Neural progenitor cell (in vitro differentiated cells): ENCODE measurements around the gene OR4C13. TPM values are rescaled to one million over a fixed set of nuclear protein-coding genes. Genes with fewer than 3 reads are reported as not detected.
"Not testable (repeated sequence)": the region's sequence is repeated elsewhere in the genome, so short reads cannot be mapped to it uniquely, and the experiment has no call there.

Experiments used
- DNase-seq: peaks from one replicate; pipeline ENCODE4 v3.0.0-alpha.2; 2016; ENCODE audit warnings: low spot score
- H2AFZ ChIP-seq: fragments of 200-600 bp; sonication (generic); replicated peaks from 2 replicates; pipeline ENCODE4 v1.6.1; 2016; ENCODE audit warnings: antibody characterized with exemption
- H3F3A ChIP-seq: fragments of 200-600 bp; sonication (generic); 2 replicates; pipeline ENCODE4 v1.6.1; 2016; ENCODE audit warnings: antibody characterized with exemption, low read depth
- H3K27ac ChIP-seq: fragments of 200-600 bp; sonication (generic); 2 replicates; pipeline ENCODE4 v1.5.1; 2016; ENCODE audit warnings: mild to moderate bottlenecking
- H3K27me3 ChIP-seq: fragments of 200-600 bp; sonication (generic); 2 replicates; pipeline ENCODE4 v1.6.1; 2016; ENCODE audit warnings: mild to moderate bottlenecking, moderate library complexity
- H3K36me3 ChIP-seq: fragments of 200-600 bp; sonication (generic); 2 replicates; pipeline ENCODE4 v1.5.1; 2016
- H3K4me1 ChIP-seq: fragments of 200-600 bp; sonication (generic); 2 replicates; pipeline ENCODE4 v1.6.1; 2016; ENCODE audit warnings: mixed run types
- H3K4me2 ChIP-seq: fragments of 200-600 bp; sonication (generic); 2 replicates; pipeline ENCODE4 v1.6.1; 2016
- H3K4me3 ChIP-seq: fragments of 200-600 bp; sonication (generic); 2 replicates; pipeline ENCODE4 v1.5.1; 2016
- H3K79me2 ChIP-seq: fragments of 200-600 bp; sonication (generic); 2 replicates; pipeline ENCODE4 v1.6.1; 2016; ENCODE audit warnings: low read depth
- H3K9ac ChIP-seq: fragments of 200-600 bp; sonication (generic); 2 replicates; pipeline ENCODE4 v1.6.1; 2016
- H3K9me3 ChIP-seq: fragments of 200-600 bp; sonication (generic); 2 replicates; pipeline ENCODE4 v1.5.1; 2016; ENCODE audit warnings: low read depth
- H4K20me1 ChIP-seq: fragments of 200-600 bp; sonication (generic); 2 replicates; pipeline ENCODE4 v1.6.1; 2016; ENCODE audit warnings: low read depth
- H3K27ac Mint-ChIP-seq: 3 replicates; pipeline ENCODE4 v1.8.0; 2021; ENCODE audit warnings: mixed read lengths
- H3K27me3 Mint-ChIP-seq: 2 replicates; pipeline ENCODE4 v1.8.0; 2022; ENCODE audit warnings: low read depth, mild to moderate bottlenecking, inconsistent platforms, moderate library complexity, mixed read lengths; ENCODE audit not compliant: insufficient read depth
- H3K36me3 Mint-ChIP-seq: 3 replicates; pipeline ENCODE4 v1.8.0; 2021; ENCODE audit warnings: mixed read lengths
- H3K4me1 Mint-ChIP-seq: 3 replicates; pipeline ENCODE4 v1.8.0; 2021; ENCODE audit warnings: mixed read lengths
- H3K4me3 Mint-ChIP-seq: 3 replicates; pipeline ENCODE4 v1.8.0; 2021; ENCODE audit warnings: mild to moderate bottlenecking, moderate library complexity, mixed read lengths
- H3K9me3 Mint-ChIP-seq: 3 replicates; pipeline ENCODE4 v1.8.0; 2020; ENCODE audit warnings: mixed read lengths
- EZH2 ChIP-seq: fragments of 200-600 bp; sonication (generic); IDR thresholded peaks from 2 replicates; pipeline ENCODE4 v1.6.1; 2017; ENCODE audit warnings: antibody characterized with exemption, mild to moderate bottlenecking, moderate library complexity
- EZH2phosphoT487 ChIP-seq: fragments of 200-600 bp; sonication (generic); IDR thresholded peaks from 2 replicates; pipeline ENCODE4 v1.6.1; 2017; ENCODE audit warnings: antibody characterized with exemption
- total RNA-seq: library from RNA; depleted of rRNA; stranded (reverse); fragments of >200 nt; gene quantifications from 2 replicates; pipeline ENCODE4 v1.2.3, GENCODE V29; 2015; ENCODE audit warnings: low replicate concordance
- TF ChIP-seq, protein P1 (sequence below): fragments of 200-600 bp; sonication (generic); IDR thresholded peaks from 2 replicates; pipeline ENCODE4 v1.5.1; 2017; ENCODE audit warnings: antibody characterized with exemption, mild to moderate bottlenecking

OR4C13 gene
- total RNA-seq = not detected in 2 replicates

DNA sequence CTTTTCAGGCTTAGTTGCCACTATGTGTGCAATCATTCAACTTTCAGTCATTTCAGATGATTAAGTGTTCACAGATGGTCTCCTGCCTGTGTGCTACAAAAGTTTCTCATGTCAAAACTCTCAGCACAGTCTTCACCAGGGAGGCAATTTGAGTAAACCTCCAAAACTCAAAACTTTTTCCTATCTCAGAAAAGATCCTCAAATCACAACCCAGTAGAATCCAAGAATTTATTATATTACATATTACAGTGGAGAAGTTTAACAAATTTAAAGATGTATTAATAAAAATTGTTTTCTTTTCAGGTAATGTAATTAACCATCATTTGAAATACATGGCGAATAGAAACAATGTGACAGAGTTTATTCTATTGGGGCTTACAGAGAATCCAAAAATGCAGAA is at the start of gene OR4C13:
Gene OR4C13 (plus strand): TSS at position 301 of the 400 bp plus-strand sequence. CDS start 32 bp downstream, at position 333.
- H3K4me2 ChIP-seq = no peak within 1 kb of the TSS
- H3K79me2 ChIP-seq = no peaks in the 10 kb centered on the region
- no peaks in the 10 kb centered on the region for H3K27me3 ChIP-seq
- no peaks in the 10 kb centered on the region for H3K4me1 Mint-ChIP-seq
- TF ChIP-seq EZH2 = no peak
- TF ChIP-seq, protein P1, sequence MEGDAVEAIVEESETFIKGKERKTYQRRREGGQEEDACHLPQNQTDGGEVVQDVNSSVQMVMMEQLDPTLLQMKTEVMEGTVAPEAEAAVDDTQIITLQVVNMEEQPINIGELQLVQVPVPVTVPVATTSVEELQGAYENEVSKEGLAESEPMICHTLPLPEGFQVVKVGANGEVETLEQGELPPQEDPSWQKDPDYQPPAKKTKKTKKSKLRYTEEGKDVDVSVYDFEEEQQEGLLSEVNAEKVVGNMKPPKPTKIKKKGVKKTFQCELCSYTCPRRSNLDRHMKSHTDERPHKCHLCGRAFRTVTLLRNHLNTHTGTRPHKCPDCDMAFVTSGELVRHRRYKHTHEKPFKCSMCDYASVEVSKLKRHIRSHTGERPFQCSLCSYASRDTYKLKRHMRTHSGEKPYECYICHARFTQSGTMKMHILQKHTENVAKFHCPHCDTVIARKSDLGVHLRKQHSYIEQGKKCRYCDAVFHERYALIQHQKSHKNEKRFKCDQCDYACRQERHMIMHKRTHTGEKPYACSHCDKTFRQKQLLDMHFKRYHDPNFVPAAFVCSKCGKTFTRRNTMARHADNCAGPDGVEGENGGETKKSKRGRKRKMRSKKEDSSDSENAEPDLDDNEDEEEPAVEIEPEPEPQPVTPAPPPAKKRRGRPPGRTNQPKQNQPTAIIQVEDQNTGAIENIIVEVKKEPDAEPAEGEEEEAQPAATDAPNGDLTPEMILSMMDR = no peak
- no peak for TF ChIP-seq EZH2phosphoT487
- H3K9me3 Mint-ChIP-seq = peaks cover 22% of the 10 kb centered on the region
- H3K4me1 ChIP-seq = no peaks in the 10 kb centered on the region
- peaks cover 3% of the 10 kb centered on the region for H3K27me3 Mint-ChIP-seq
- no peaks in the 10 kb centered on the region for H3F3A ChIP-seq
- H3K27ac Mint-ChIP-seq = no peak within 1 kb of the TSS
- H3K4me3 Mint-ChIP-seq = no peak within 1 kb of the TSS
- no peaks in the 10 kb centered on the region for H3K36me3 Mint-ChIP-seq
- DNase-seq = no peak
- no peak within 1 kb of the TSS for H3K27ac ChIP-seq
- H3K9me3 ChIP-seq = peaks cover 17% of the 10 kb centered on the region
- no peak within 1 kb of the TSS for H3K4me3 ChIP-seq
- no peak within 1 kb of the TSS for H2AFZ ChIP-seq
- H3K36me3 ChIP-seq = no peaks in the 10 kb centered on the region
- no peak within 1 kb of the TSS for H3K9ac ChIP-seq
- no peaks in the 10 kb centered on the region for H4K20me1 ChIP-seq

DNA sequence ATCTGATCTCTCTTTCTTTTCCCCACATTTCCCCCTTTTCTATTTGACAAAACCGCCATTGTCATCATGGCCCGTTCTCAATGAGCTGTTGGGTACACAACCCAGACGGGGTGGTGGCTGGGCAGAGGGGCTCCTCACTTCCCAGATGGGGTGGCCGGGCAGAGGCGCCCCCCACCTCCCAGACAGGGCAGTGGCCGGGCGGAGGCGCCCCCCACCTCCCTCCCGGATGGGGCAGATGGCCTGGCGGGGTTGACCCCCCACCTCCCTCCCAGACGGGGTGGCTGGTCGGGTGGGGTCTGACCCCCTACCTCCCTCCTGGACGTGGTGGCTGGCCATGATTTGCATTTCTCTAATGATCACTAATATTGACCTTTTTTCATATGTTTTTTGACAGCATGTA is 40.7 kb upstream of the OR4C13 start:
- peaks cover 25% of the 10 kb centered on the region for H3K9me3 Mint-ChIP-seq
- not testable (repeated sequence) for H3K36me3 Mint-ChIP-seq, H3K27ac Mint-ChIP-seq

DNA sequence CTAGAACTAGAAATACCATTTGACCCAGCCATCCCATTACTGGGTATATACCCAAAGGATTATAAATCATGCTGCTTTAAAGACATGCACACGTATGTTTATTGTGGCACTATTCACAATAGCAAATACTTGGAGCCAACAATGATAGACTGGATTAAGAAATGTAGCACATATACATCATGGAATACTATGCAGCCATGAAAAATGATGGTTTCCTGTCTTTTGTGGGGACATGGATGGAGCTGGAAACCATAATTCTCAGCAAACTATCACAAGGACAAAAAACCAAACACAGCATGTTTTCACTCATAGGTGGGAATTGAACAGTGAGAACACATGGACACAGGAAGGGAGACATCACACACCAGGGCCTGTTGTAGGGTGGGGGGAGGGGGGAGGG is 3.5 kb upstream of the OR4C13 start:
- not testable (repeated sequence) for H3K27ac ChIP-seq, H3K4me3 Mint-ChIP-seq, H3K4me1 ChIP-seq, H3K9ac ChIP-seq, H3K27ac Mint-ChIP-seq, H3K4me1 Mint-ChIP-seq, H3K36me3 ChIP-seq, H3K27me3 ChIP-seq, H3K36me3 Mint-ChIP-seq, DNase-seq, H4K20me1 ChIP-seq, H3K4me3 ChIP-seq, H3K27me3 Mint-ChIP-seq, H3K4me2 ChIP-seq, H2AFZ ChIP-seq, H3K79me2 ChIP-seq, H3F3A ChIP-seq
- peaks cover 23% of the 10 kb centered on the region for H3K9me3 Mint-ChIP-seq
- peaks cover 14% of the 10 kb centered on the region for H3K9me3 ChIP-seq

More for the DNA sequence above, 40.7 kb upstream of the OR4C13 start:
- H3K4me3 Mint-ChIP-seq, H3F3A ChIP-seq, DNase-seq, H3K4me3 ChIP-seq, H3K27me3 ChIP-seq, H3K79me2 ChIP-seq, H4K20me1 ChIP-seq, H3K4me2 ChIP-seq, H3K4me1 Mint-ChIP-seq, H3K27ac ChIP-seq, H3K27me3 Mint-ChIP-seq, H3K36me3 ChIP-seq, H3K9ac ChIP-seq, H3K4me1 ChIP-seq, H2AFZ ChIP-seq: not testable (repeated sequence)
- peaks cover 23% of the 10 kb centered on the region for H3K9me3 ChIP-seq

DNA sequence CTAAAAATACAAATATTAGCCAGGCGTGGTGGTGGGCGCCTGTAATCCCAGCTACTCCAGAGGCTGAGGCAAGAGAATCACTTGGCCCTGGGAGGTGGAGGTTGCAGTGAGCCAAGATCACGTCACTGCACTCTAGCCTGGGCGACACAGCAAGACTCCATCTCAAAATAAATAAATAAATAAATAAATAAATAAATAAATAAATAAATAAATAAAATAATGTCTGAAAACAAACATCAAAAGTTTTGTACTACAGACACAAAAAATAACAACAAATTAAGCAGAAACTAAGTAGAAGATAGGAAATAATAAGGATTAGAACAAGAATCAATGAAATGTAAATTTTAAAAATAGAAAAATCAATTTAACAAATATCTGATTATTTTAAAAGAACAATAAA is 21.2 kb downstream of the OR4C13 start:
- not testable (repeated sequence) for H3K27me3 Mint-ChIP-seq, H3K27ac Mint-ChIP-seq, H3K9ac ChIP-seq, DNase-seq, H3K27ac ChIP-seq, H3F3A ChIP-seq, H3K4me2 ChIP-seq, H3K4me3 Mint-ChIP-seq, H3K27me3 ChIP-seq, H3K4me3 ChIP-seq, H3K36me3 Mint-ChIP-seq, H3K36me3 ChIP-seq, H3K4me1 ChIP-seq, H3K79me2 ChIP-seq, H2AFZ ChIP-seq, H3K4me1 Mint-ChIP-seq, H4K20me1 ChIP-seq
- H3K9me3 Mint-ChIP-seq = peaks cover 22% of the 10 kb centered on the region
- H3K9me3 ChIP-seq = peaks cover 19% of the 10 kb centered on the region

DNA sequence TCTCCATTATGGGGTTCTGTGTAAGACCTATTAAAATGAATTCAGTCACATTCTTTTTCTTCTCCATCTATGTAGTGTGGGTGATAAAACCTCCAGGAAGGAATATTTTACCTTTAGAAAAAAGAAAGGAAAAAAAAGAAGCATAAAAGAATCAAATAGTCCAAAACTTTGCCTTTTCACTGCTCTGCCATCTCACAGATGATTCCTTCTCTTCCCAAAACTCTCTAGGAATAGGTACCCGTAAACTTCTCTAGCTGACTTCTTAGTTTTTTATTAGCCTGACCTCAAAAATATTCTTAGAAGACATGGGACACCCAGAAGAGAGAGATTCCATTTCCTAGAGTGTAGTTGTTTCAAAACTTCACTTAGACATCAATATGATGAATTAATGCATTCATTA is 30.2 kb downstream of the OR4C13 start, which contains the start of gene OR4C12:
Gene OR4C12 (minus strand): TSS at position 101 of the 400 bp plus-strand sequence. CDS start 34 bp downstream, at position 67.
- H3K79me2 ChIP-seq, H4K20me1 ChIP-seq, H3K27ac Mint-ChIP-seq, H3F3A ChIP-seq, H3K4me3 ChIP-seq, H3K9ac ChIP-seq, DNase-seq, H3K27me3 Mint-ChIP-seq, H3K36me3 ChIP-seq, H3K27ac ChIP-seq, H3K4me1 ChIP-seq, H3K4me1 Mint-ChIP-seq, H3K4me2 ChIP-seq, H3K27me3 ChIP-seq, H2AFZ ChIP-seq, H3K36me3 Mint-ChIP-seq, H3K4me3 Mint-ChIP-seq: not testable (repeated sequence)
- peaks cover 37% of the 10 kb centered on the region for H3K9me3 ChIP-seq
- H3K9me3 Mint-ChIP-seq = peaks cover 27% of the 10 kb centered on the region
